Subcutaneous adipose tissue (tissue), 4 donors: ENCODE data around the gene ARHGAP12. TPM values are rescaled to one million over a fixed set of nuclear protein-coding genes. Genes with fewer than 3 reads are reported as not detected.

Source experiments
- CTCF ChIP-seq: fragments of 450-650 bp; IDR thresholded peaks from one replicate; pipeline ENCODE4 v1.5.1; 2016; ENCODE audit warnings: low read depth, mild to moderate bottlenecking, control low read depth, antibody characterized with exemption, moderate library complexity
- total RNA-seq, 4 donors: library from RNA; depleted of rRNA; stranded (reverse); fragments of >200 nt; gene quantifications; one replicate each; pipeline ENCODE4 v1.1.0, GENCODE V29; 2016

ARHGAP12 gene
- total RNA-seq, 4 donors from 2014 or later: 32.4 to 52.9 (median 45.1) TPM

GRCh38 chr10:31945392-31945791 is 16.8 kb upstream of the ARHGAP12 start:
- TF ChIP-seq CTCF: no peak

DNA sequence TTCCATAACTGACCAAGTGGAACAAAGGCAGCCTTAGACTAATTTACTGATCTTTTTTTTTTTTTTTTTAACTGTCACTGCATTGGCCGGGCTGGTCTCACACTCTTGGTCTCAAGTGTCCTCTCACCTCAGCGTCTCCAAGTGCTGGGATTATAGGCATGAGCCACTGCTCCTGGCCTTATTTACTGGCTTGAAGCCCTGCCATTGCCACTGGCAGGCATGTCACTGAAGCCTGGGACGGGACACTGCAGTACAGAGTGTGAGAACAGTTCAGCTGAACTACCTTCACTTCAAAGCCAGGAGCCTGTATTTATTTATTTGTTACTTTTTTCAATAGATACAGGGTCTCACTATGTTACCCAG is 15.4 kb upstream of the ARHGAP12 start:
- no peak for TF ChIP-seq CTCF

- no peak for TF ChIP-seq CTCF
Observed at GRCh38 chr10:31942892-31943291, 14.3 kb upstream of the ARHGAP12 start.

DNA sequence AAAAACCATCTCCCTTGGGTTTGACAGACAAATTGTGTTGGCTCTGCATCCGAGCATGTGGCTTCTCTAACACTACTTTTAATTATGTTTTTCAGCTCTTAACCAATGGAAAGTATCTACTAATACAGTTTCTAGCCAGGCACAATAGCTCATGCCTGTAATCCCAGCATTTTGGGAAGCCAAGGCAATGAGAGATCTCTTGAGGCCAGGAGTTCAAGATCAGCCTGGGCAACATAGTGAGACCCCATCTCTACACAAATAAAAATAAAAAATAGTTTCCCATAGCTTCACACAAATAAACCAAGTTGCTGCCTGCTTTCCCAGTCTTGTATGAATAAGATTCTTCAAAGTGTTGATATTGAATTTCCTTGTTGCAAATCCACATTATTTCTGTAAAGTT is 13.8 kb upstream of the ARHGAP12 start:
- TF ChIP-seq CTCF: no peak

- TF ChIP-seq CTCF: no peak
Observed at GRCh38 chr10:31940839-31941653, 12.4 kb upstream of the ARHGAP12 start.

DNA sequence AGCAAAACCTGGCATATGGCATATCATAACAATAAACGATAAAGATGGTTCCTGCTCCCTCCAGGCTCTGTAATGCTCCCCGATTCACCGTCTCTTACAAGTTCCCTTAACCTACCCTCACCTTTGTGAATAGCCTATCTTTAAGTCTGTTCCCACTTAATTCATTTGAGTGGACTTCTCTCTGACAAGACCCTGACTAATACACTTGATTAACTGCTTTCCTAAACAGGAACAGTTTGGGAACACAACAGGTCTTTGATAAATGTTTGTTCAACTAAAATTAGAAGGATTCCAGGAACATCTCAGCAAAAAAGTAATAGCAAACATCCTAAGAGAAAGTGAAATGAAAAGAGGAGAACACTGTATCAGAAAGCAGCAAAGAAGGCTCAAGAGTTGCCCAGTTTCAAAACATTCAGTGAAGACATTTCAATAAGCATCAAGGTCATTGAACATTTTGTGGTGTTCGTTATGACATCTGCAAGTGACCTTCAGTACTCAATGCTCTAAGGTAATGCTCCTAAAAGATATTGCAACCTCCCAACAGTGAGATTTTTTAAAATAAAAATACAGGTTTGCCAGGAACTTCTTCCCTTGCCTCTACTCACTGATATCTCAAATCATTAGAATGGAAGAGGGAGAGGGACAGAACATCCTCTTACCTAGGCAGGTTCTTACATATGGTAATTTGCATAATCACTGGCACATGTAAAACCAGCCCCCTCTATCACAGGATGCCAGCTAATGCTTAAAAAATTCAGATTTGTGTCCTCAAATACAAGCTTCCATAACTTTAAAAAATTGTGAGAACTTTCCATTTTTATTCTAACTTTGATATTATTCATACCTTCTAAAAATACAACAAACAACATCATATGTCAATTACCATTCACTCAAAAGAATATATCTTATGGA is 11.4 kb upstream of the ARHGAP12 start:
- no peak for TF ChIP-seq CTCF

DNA sequence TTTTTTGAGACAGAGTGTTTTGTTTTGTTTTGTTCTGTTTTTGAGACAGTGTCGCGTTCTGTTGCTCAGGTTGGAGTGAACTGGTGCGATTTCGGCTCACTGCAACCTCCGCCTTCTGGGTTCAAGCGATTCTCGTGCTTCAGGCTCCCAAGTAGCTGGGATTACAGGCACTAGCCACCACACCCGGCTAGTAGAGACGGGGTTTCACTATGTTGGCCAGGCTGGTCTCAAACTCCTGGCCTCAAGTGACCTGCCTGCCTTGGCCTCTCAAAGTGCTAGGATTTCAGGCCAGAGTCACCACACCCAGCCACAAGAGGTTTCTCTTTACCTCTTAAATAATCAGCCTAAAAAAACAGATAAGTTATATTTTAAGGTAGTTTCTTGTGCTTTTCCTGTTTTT is 8.7 kb upstream of the ARHGAP12 start:
- TF ChIP-seq CTCF: no peak
